22Rv1 (cell line): ENCODE data around the gene SLC5A1.
"Not testable (repeated sequence)": the region's sequence is repeated elsewhere in the genome, so short reads cannot be mapped to it uniquely, and the experiment has no call there.

ENCODE experiments used
- ZFX ChIP-seq: fragments of 450-650 bp; IDR thresholded peaks from 2 replicates; pipeline ENCODE4 v1.6.1; 2017; ENCODE audit warnings: antibody characterized with exemption, borderline replicate concordance
- TF ChIP-seq, protein P1 (sequence below): fragments of 450-650 bp; IDR thresholded peaks from 2 replicates; pipeline ENCODE4 v1.5.1; 2017; ENCODE audit warnings: mild to moderate bottlenecking

GRCh38 chr22:32135958-32136357 is 92.9 kb downstream of the SLC5A1 start:
- TF ChIP-seq, protein P1, sequence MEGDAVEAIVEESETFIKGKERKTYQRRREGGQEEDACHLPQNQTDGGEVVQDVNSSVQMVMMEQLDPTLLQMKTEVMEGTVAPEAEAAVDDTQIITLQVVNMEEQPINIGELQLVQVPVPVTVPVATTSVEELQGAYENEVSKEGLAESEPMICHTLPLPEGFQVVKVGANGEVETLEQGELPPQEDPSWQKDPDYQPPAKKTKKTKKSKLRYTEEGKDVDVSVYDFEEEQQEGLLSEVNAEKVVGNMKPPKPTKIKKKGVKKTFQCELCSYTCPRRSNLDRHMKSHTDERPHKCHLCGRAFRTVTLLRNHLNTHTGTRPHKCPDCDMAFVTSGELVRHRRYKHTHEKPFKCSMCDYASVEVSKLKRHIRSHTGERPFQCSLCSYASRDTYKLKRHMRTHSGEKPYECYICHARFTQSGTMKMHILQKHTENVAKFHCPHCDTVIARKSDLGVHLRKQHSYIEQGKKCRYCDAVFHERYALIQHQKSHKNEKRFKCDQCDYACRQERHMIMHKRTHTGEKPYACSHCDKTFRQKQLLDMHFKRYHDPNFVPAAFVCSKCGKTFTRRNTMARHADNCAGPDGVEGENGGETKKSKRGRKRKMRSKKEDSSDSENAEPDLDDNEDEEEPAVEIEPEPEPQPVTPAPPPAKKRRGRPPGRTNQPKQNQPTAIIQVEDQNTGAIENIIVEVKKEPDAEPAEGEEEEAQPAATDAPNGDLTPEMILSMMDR = not testable (repeated sequence)
- TF ChIP-seq ZFX = not testable (repeated sequence)
